ENCODE data around the gene LY6G6D. TPM values are rescaled to one million over a fixed set of nuclear protein-coding genes. Genes with fewer than 3 reads are reported as not detected.
A peak's percentile ranks its signal among the peaks of the same experiment; 100 is the strongest.

Gene LY6G6D
- total and polyA plus RNA-seq, 2 of the 13 experiments (the other 11 are each of a cell fraction or from before 2014, with no cell fraction given): not detected

DNA sequence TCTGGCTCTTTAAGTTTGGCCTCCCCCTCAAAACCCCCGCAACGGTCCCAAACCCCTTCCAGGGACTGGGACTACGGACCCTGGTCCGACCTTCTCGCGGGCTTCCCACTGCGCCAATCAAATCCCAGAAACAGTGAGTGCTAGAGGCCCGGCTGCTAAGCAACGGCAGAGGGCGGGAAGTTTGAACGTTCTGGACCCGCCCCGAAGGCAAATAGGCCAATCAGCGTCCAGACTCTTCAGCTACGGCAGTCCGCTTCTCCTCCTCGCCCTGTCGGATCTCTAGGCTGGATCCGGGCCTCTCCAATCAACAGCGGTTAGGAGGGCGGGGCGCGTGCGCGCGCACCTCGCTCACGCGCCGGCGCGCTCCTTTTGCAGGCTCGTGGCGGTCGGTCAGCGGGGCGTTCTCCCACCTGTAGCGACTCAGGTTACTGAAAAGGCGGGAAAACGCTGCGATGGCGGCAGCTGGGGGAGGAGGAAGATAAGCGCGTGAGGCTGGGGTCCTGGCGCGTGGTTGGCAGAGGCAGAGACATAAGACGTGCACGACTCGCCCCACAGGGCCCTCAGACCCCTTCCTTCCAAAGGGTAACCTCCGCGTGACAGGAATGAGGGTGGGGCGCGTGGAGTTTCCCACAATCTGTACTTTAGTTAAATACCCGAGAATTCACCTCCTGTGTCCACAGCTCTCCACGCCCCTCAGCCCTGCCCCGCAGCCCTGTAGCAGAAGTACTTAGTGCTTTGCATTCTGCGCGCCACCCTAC lies 24.7 kb downstream of the LY6G6D start, which contains the start of gene MSH5 (continued):
- TF ChIP-seq, protein P1, sequence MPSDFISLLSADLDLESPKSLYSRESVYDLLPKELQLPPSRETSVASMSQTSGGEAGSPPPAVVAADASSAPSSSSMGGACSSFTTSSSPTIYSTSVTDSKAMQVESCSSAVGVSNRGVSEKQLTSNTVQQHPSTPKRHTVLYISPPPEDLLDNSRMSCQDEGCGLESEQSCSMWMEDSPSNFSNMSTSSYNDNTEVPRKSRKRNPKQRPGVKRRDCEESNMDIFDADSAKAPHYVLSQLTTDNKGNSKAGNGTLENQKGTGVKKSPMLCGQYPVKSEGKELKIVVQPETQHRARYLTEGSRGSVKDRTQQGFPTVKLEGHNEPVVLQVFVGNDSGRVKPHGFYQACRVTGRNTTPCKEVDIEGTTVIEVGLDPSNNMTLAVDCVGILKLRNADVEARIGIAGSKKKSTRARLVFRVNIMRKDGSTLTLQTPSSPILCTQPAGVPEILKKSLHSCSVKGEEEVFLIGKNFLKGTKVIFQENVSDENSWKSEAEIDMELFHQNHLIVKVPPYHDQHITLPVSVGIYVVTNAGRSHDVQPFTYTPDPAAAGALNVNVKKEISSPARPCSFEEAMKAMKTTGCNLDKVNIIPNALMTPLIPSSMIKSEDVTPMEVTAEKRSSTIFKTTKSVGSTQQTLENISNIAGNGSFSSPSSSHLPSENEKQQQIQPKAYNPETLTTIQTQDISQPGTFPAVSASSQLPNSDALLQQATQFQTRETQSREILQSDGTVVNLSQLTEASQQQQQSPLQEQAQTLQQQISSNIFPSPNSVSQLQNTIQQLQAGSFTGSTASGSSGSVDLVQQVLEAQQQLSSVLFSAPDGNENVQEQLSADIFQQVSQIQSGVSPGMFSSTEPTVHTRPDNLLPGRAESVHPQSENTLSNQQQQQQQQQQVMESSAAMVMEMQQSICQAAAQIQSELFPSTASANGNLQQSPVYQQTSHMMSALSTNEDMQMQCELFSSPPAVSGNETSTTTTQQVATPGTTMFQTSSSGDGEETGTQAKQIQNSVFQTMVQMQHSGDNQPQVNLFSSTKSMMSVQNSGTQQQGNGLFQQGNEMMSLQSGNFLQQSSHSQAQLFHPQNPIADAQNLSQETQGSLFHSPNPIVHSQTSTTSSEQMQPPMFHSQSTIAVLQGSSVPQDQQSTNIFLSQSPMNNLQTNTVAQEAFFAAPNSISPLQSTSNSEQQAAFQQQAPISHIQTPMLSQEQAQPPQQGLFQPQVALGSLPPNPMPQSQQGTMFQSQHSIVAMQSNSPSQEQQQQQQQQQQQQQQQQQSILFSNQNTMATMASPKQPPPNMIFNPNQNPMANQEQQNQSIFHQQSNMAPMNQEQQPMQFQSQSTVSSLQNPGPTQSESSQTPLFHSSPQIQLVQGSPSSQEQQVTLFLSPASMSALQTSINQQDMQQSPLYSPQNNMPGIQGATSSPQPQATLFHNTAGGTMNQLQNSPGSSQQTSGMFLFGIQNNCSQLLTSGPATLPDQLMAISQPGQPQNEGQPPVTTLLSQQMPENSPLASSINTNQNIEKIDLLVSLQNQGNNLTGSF (CRISPR knock-in tag; IDR thresholded peaks at IDR 0.05): peak; percentile 98
- TF ChIP-seq ZNF136 (CRISPR knock-in tag; IDR thresholded peaks at IDR 0.05; ENCODE audit: low read depth) (peak; percentile 95; the same call in 1 of the 2 replicates), GTF3A (CRISPR knock-in tag; conservative IDR thresholded peaks at IDR 0.05) (no peak), ZNF724P (CRISPR knock-in tag; IDR thresholded peaks at IDR 0.05; ENCODE audit: borderline replicate concordance) (peak; percentile 97), PITX1 (CRISPR knock-in tag; IDR thresholded peaks at IDR 0.05) (peak; percentile 61; the same call in 1 of the 2 replicates), ZNF382 (CRISPR knock-in tag; IDR thresholded peaks at IDR 0.05; ENCODE audit: borderline replicate concordance) (no peak), CEBPG (CRISPR knock-in tag; IDR thresholded peaks at IDR 0.05) (peak; percentile 18; the same call in 1 of the 2 replicates), MTA1 (CRISPR knock-in tag; IDR thresholded peaks at IDR 0.05; ENCODE audit: borderline replicate concordance) (peak; percentile 90; the same call in 1 of the 2 replicates), NCOA5 (CRISPR knock-in tag; IDR thresholded peaks at IDR 0.05) (no peak)
- TF ChIP-seq, protein P2, sequence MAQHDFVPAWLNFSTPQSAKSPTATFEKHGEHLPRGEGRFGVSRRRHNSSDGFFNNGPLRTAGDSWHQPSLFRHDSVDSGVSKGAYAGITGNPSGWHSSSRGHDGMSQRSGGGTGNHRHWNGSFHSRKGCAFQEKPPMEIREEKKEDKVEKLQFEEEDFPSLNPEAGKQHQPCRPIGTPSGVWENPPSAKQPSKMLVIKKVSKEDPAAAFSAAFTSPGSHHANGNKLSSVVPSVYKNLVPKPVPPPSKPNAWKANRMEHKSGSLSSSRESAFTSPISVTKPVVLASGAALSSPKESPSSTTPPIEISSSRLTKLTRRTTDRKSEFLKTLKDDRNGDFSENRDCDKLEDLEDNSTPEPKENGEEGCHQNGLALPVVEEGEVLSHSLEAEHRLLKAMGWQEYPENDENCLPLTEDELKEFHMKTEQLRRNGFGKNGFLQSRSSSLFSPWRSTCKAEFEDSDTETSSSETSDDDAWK (CRISPR knock-in tag; IDR thresholded peaks at IDR 0.05): no peak
- TF ChIP-seq, protein P3, sequence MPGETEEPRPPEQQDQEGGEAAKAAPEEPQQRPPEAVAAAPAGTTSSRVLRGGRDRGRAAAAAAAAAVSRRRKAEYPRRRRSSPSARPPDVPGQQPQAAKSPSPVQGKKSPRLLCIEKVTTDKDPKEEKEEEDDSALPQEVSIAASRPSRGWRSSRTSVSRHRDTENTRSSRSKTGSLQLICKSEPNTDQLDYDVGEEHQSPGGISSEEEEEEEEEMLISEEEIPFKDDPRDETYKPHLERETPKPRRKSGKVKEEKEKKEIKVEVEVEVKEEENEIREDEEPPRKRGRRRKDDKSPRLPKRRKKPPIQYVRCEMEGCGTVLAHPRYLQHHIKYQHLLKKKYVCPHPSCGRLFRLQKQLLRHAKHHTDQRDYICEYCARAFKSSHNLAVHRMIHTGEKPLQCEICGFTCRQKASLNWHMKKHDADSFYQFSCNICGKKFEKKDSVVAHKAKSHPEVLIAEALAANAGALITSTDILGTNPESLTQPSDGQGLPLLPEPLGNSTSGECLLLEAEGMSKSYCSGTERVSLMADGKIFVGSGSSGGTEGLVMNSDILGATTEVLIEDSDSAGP (CRISPR knock-in tag; IDR thresholded peaks at IDR 0.05; ENCODE audit: borderline replicate concordance): peak; percentile 99
- TF ChIP-seq, protein P4, sequence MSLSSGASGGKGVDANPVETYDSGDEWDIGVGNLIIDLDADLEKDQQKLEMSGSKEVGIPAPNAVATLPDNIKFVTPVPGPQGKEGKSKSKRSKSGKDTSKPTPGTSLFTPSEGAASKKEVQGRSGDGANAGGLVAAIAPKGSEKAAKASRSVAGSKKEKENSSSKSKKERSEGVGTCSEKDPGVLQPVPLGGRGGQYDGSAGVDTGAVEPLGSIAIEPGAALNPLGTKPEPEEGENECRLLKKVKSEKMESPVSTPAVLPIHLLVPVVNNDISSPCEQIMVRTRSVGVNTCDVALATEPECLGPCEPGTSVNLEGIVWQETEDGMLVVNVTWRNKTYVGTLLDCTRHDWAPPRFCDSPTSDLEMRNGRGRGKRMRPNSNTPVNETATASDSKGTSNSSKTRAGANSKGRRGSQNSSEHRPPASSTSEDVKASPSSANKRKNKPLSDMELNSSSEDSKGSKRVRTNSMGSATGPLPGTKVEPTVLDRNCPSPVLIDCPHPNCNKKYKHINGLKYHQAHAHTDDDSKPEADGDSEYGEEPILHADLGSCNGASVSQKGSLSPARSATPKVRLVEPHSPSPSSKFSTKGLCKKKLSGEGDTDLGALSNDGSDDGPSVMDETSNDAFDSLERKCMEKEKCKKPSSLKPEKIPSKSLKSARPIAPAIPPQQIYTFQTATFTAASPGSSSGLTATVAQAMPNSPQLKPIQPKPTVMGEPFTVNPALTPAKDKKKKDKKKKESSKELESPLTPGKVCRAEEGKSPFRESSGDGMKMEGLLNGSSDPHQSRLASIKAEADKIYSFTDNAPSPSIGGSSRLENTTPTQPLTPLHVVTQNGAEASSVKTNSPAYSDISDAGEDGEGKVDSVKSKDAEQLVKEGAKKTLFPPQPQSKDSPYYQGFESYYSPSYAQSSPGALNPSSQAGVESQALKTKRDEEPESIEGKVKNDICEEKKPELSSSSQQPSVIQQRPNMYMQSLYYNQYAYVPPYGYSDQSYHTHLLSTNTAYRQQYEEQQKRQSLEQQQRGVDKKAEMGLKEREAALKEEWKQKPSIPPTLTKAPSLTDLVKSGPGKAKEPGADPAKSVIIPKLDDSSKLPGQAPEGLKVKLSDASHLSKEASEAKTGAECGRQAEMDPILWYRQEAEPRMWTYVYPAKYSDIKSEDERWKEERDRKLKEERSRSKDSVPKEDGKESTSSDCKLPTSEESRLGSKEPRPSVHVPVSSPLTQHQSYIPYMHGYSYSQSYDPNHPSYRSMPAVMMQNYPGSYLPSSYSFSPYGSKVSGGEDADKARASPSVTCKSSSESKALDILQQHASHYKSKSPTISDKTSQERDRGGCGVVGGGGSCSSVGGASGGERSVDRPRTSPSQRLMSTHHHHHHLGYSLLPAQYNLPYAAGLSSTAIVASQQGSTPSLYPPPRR (CRISPR knock-in tag; IDR thresholded peaks at IDR 0.05; ENCODE audit: borderline replicate concordance): peak; percentile 87

Data from HepG2 (cell line).